CD4-positive, CD25-positive, alpha-beta regulatory T cell (primary cell): ENCODE data around the gene PRSS56. TPM values are rescaled to one million over a fixed set of nuclear protein-coding genes. Genes with fewer than 3 reads are reported as not detected.

Experiments
- ATAC-seq, 2 donors: fragments of 150-1000 bp; cut with Tn5 transposase; one replicate each; pipeline ENCODE4 v1.10.0; 2021; ENCODE audit warnings: low read depth in 2 of 2, moderate number of reproducible peaks in 2 of 2, moderate library complexity in 1 of 2
- DNase-seq, 3 donors: peaks; one replicate each; pipeline versions ENCODE4 v3.0.0 to v3.0.0-alpha.2; 2012 to 2022; ENCODE audit warnings: mixed read lengths in 1 of 3
- H3K27ac ChIP-seq: one replicate; pipeline ENCODE4 v1.7.0; 2013; ENCODE audit warnings: mild to moderate bottlenecking, low read length; ENCODE audit not compliant: insufficient read depth, poor library complexity, severe bottlenecking
- H3K27me3 ChIP-seq: one replicate; pipeline ENCODE4 v1.7.0; 2013; ENCODE audit warnings: low read length; ENCODE audit not compliant: control insufficient read depth, insufficient read depth
- H3K36me3 ChIP-seq: one replicate; pipeline ENCODE4 v1.7.0; 2013; ENCODE audit warnings: mild to moderate bottlenecking, low read length, moderate library complexity; ENCODE audit not compliant: control insufficient read depth, insufficient read depth
- H3K4me1 ChIP-seq: 2 replicates; pipeline ENCODE4 v1.7.0; 2013; ENCODE audit warnings: mild to moderate bottlenecking, low read length; ENCODE audit not compliant: insufficient read depth, control insufficient read depth, poor library complexity, severe bottlenecking
- H3K4me3 ChIP-seq: one replicate; pipeline ENCODE4 v1.7.0; 2013; ENCODE audit warnings: low read depth, mild to moderate bottlenecking, low read length, moderate library complexity
- H3K9me3 ChIP-seq, 2 experiments: 1 replicate in 1 of 2; 2 replicates in 1 of 2; pipeline ENCODE4 v1.7.0; 2013; ENCODE audit warnings: low read length in 2 of 2, mild to moderate bottlenecking in 1 of 2, moderate library complexity in 1 of 2; ENCODE audit not compliant: control insufficient read depth in 2 of 2
- H3K27ac Mint-ChIP-seq, 3 donors: one replicate each; pipeline ENCODE4 v1.8.0; 2020 to 2022; ENCODE audit warnings: mild to moderate bottlenecking in 3 of 3, mixed read lengths in 3 of 3, moderate library complexity in 2 of 3
- H3K27me3 Mint-ChIP-seq: one replicate; pipeline ENCODE4 v1.8.0; 2022; ENCODE audit warnings: mild to moderate bottlenecking, mixed read lengths
- H3K36me3 Mint-ChIP-seq: one replicate; pipeline ENCODE4 v1.8.0; 2020; ENCODE audit warnings: mixed read lengths
- H3K4me1 Mint-ChIP-seq, 4 donors: one replicate each; pipeline ENCODE4 v1.8.0; 2020 to 2022; ENCODE audit warnings: mixed read lengths in 4 of 4, mild to moderate bottlenecking in 1 of 4
- H3K4me3 Mint-ChIP-seq, 4 donors: one replicate each; pipeline ENCODE4 v1.8.0; 2020 to 2022; ENCODE audit warnings: mild to moderate bottlenecking in 4 of 4, mixed read lengths in 4 of 4, moderate library complexity in 3 of 4
- H3K9me3 Mint-ChIP-seq, 7 donors: one replicate each; pipeline ENCODE4 v1.8.0; 2020 to 2022; ENCODE audit warnings: mixed read lengths in 7 of 7, mild to moderate bottlenecking in 3 of 7, moderate library complexity in 2 of 7
- polyA plus RNA-seq, 4 donors: library from polyadenylated mRNA; unstranded; fragments of 300-500 nt; fragmentation: Illumina TruSeq; gene quantifications; one replicate each; pipeline ENCODE4 v1.2.3, GENCODE V29; 2021
- total RNA-seq: library from RNA; stranded (reverse); gene quantifications from one replicate; pipeline ENCODE4 v1.2.3, GENCODE V29; 2022

Gene PRSS56
- total and polyA plus RNA-seq, 5 donors from 2014 or later = not detected

GRCh38 chr2:232525791-232526371, 5.7 kb downstream of the PRSS56 start, which contains the start of gene CHRND:
Gene CHRND (plus strand): TSS chr2:232526160. CDS start chr2:232526216, 56 bp downstream.
- peaks cover 3% of the 10 kb centered on the region for H3K27me3 ChIP-seq
- ATAC-seq (no peak), DNase-seq (no peak)
- Mint-ChIP-seq H3K4me3 (peak within 1 kb of the TSS in 1 of 4 donors; percentile 32), H3K4me1 (peaks cover 0 to 17% (median 2%) of the 10 kb centered on the region in 4 donors), H3K27ac (no peak within 1 kb of the TSS), H3K27me3 (peaks cover 48% of the 10 kb centered on the region), H3K36me3 (no peaks in the 10 kb centered on the region), H3K9me3 (peaks cover 0 to 2% (median 0%) of the 10 kb centered on the region in 7 donors)
- H3K4me1 ChIP-seq = peaks cover 22% of the 10 kb centered on the region
- no peak within 1 kb of the TSS for H3K4me3 ChIP-seq
- no peaks in the 10 kb centered on the region for H3K36me3 ChIP-seq
- no peak within 1 kb of the TSS for H3K27ac ChIP-seq
- H3K9me3 ChIP-seq = no peaks in the 10 kb centered on the region

GRCh38 chr2:232526372-232526941, 6.3 kb downstream of the PRSS56 start:
- Mint-ChIP-seq H3K4me3 (no peak overlapping the region), H3K36me3 (no peaks in the 10 kb centered on the region), H3K9me3 (peaks cover 0 to 2% (median 0%) of the 10 kb centered on the region in 7 donors), H3K4me1 (peaks cover 0 to 15% (median 2%) of the 10 kb centered on the region in 4 donors), H3K27ac (no peak overlapping the region), H3K27me3 (peaks cover 42% of the 10 kb centered on the region)
- Histone ChIP-seq H3K27me3 (peaks cover 3% of the 10 kb centered on the region), H3K9me3 (no peaks in the 10 kb centered on the region), H3K36me3 (no peaks in the 10 kb centered on the region), H3K4me3 (no peak overlapping the region), H3K4me1 (peaks cover 22% of the 10 kb centered on the region), H3K27ac (no peak overlapping the region)
- ATAC-seq (no peak), DNase-seq (no peak)

- Histone ChIP-seq H3K4me3 (no peak overlapping the region), H3K27ac (no peak overlapping the region), H3K9me3 (no peaks in the 10 kb centered on the region), H3K4me1 (peaks cover 12% of the 10 kb centered on the region), H3K27me3 (peaks cover 2% of the 10 kb centered on the region), H3K36me3 (no peaks in the 10 kb centered on the region)
- Mint-ChIP-seq H3K36me3 (no peaks in the 10 kb centered on the region), H3K4me3 (no peak overlapping the region), H3K27me3 (peaks cover 38% of the 10 kb centered on the region), H3K9me3 (peaks cover 0 to 2% (median 0%) of the 10 kb centered on the region in 7 donors), H3K27ac (no peak overlapping the region), H3K4me1 (peaks cover 0 to 15% (median 1%) of the 10 kb centered on the region in 4 donors)
- no peak for DNase-seq
- no peak for ATAC-seq
Measured at GRCh38 chr2:232527905-232528470, 7.8 kb downstream of the PRSS56 start.

- Mint-ChIP-seq H3K27me3 (peaks cover 33% of the 10 kb centered on the region), H3K36me3 (no peaks in the 10 kb centered on the region), H3K4me1 (peaks cover 0 to 10% (median 1%) of the 10 kb centered on the region in 4 donors), H3K4me3 (no peak overlapping the region), H3K9me3 (peaks cover 0 to 2% (median 0%) of the 10 kb centered on the region in 7 donors), H3K27ac (peak overlapping the region in 1 of 3 donors; percentile 26)
- ATAC-seq (no peak), DNase-seq (no peak)
- no peak overlapping the region for H3K27ac ChIP-seq
- H3K9me3 ChIP-seq = no peaks in the 10 kb centered on the region
- no peaks in the 10 kb centered on the region for H3K27me3 ChIP-seq
- H3K36me3 ChIP-seq = no peaks in the 10 kb centered on the region
- H3K4me3 ChIP-seq = no peak overlapping the region
- peaks cover 5% of the 10 kb centered on the region for H3K4me1 ChIP-seq
Measured at GRCh38 chr2:232528746-232529460, 8.7 kb downstream of the PRSS56 start.

GRCh38 chr2:232529806-232530547, 9.8 kb downstream of the PRSS56 start:
- Mint-ChIP-seq H3K36me3 (no peaks in the 10 kb centered on the region), H3K4me3 (no peak overlapping the region), H3K9me3 (peaks cover 0 to 2% (median 0%) of the 10 kb centered on the region in 7 donors), H3K4me1 (peaks cover 0 to 6% (median 1%) of the 10 kb centered on the region in 4 donors), H3K27ac (no peak overlapping the region), H3K27me3 (peaks cover 27% of the 10 kb centered on the region)
- Histone ChIP-seq H3K4me3 (no peak overlapping the region), H3K27ac (no peak overlapping the region), H3K27me3 (no peaks in the 10 kb centered on the region), H3K9me3 (no peaks in the 10 kb centered on the region), H3K36me3 (no peaks in the 10 kb centered on the region), H3K4me1 (no peaks in the 10 kb centered on the region)
- ATAC-seq = no peak
- no peak for DNase-seq

GRCh38 chr2:232530626-232531260, 10.6 kb downstream of the PRSS56 start:
- no peak overlapping the region for H3K27ac Mint-ChIP-seq
- no peak overlapping the region for H3K4me3 Mint-ChIP-seq
- ATAC-seq (no peak), DNase-seq (no peak)
- Histone ChIP-seq H3K27me3 (no peaks in the 10 kb centered on the region), H3K36me3 (no peaks in the 10 kb centered on the region), H3K27ac (no peak overlapping the region), H3K4me1 (no peaks in the 10 kb centered on the region), H3K4me3 (no peak overlapping the region), H3K9me3 (no peaks in the 10 kb centered on the region)
- peaks cover 0 to 6% (median 1%) of the 10 kb centered on the region in 4 donors for H3K4me1 Mint-ChIP-seq
- H3K9me3 Mint-ChIP-seq = peaks cover 0 to 2% (median 0%) of the 10 kb centered on the region in 7 donors
- H3K27me3 Mint-ChIP-seq = peaks cover 27% of the 10 kb centered on the region
- H3K36me3 Mint-ChIP-seq = no peaks in the 10 kb centered on the region

- H3K27ac ChIP-seq = no peak overlapping the region
- Mint-ChIP-seq H3K9me3 (peaks cover 0 to 2% (median 0%) of the 10 kb centered on the region in 7 donors), H3K4me3 (peak overlapping the region in 1 of 4 donors; percentile 90), H3K4me1 (peaks cover 0 to 6% (median 1%) of the 10 kb centered on the region in 4 donors), H3K27ac (no peak overlapping the region), H3K27me3 (peaks cover 15% of the 10 kb centered on the region), H3K36me3 (no peaks in the 10 kb centered on the region)
- no peak overlapping the region for H3K4me3 ChIP-seq
- H3K36me3 ChIP-seq = no peaks in the 10 kb centered on the region
- no peak for DNase-seq
- no peaks in the 10 kb centered on the region for H3K4me1 ChIP-seq
- ATAC-seq = no peak
- no peaks in the 10 kb centered on the region for H3K9me3 ChIP-seq
- H3K27me3 ChIP-seq = peaks cover 4% of the 10 kb centered on the region
Measured at GRCh38 chr2:232532419-232532818, 12.2 kb downstream of the PRSS56 start.
